Duodenal mucosa (tissue), 2 donors: ENCODE measurements around the gene MOCS3.

ENCODE experiments used
- H3K27ac ChIP-seq: one replicate; pipeline ENCODE4 v1.7.0; 2013; ENCODE audit warnings: low read depth, low read length
- H3K27me3 ChIP-seq, 2 donors: one replicate each; pipeline ENCODE4 v1.7.0; 2013; ENCODE audit warnings: low read length in 2 of 2, control low read depth in 1 of 2; ENCODE audit not compliant: insufficient read depth in 2 of 2, control insufficient read depth in 1 of 2
- H3K36me3 ChIP-seq, 2 donors: one replicate each; pipeline ENCODE4 v1.7.0; 2013; ENCODE audit warnings: low read length in 2 of 2, control low read depth in 1 of 2; ENCODE audit not compliant: insufficient read depth in 2 of 2, control insufficient read depth in 1 of 2
- H3K4me1 ChIP-seq, 2 donors: one replicate each; pipeline ENCODE4 v1.7.0; 2013; ENCODE audit warnings: low read length in 2 of 2, control low read depth in 1 of 2; ENCODE audit not compliant: insufficient read depth in 2 of 2, control insufficient read depth in 1 of 2
- H3K4me3 ChIP-seq, 2 donors: one replicate each; pipeline ENCODE4 v1.7.0; 2013; ENCODE audit warnings: low read length in 2 of 2, low read depth in 1 of 2
- H3K9ac ChIP-seq, 2 donors: one replicate each; pipeline ENCODE4 v1.7.0; 2013; ENCODE audit warnings: low read length in 2 of 2, low read depth in 1 of 2
- H3K9me3 ChIP-seq, 2 donors: one replicate each; pipeline ENCODE4 v1.7.0; 2013; ENCODE audit warnings: low read length in 2 of 2, control low read depth in 1 of 2; ENCODE audit not compliant: control insufficient read depth in 1 of 2

Gene MOCS3

DNA sequence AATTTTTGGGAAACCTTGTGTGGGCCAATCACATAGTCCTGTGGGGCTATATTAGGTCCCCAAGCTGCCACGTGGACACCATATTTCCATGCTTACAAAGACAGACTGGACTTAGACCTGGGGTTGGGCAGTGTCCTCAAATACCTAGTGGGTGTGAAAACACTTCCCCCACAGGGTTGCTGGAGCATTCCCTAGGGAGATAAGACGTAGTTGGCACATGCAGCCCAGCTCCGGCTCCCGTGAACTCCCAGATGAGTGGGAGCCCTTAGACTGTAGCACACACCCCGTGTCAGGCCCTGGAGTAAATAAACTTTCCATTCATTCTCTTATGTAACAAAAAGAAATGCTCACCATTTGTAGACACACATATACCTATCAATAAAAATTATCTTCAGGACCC is 50.1 kb downstream of the MOCS3 start:
- Histone ChIP-seq H3K27ac (no peak overlapping the region), H3K27me3 (peaks cover 4% of the 10 kb centered on the region in 2 donors), H3K4me3 (no peak overlapping the region), H3K9ac (no peak overlapping the region), H3K36me3 (no peaks in the 10 kb centered on the region), H3K4me1 (peaks cover 6 to 9% of the 10 kb centered on the region in 2 donors), H3K9me3 (no peaks in the 10 kb centered on the region)

DNA sequence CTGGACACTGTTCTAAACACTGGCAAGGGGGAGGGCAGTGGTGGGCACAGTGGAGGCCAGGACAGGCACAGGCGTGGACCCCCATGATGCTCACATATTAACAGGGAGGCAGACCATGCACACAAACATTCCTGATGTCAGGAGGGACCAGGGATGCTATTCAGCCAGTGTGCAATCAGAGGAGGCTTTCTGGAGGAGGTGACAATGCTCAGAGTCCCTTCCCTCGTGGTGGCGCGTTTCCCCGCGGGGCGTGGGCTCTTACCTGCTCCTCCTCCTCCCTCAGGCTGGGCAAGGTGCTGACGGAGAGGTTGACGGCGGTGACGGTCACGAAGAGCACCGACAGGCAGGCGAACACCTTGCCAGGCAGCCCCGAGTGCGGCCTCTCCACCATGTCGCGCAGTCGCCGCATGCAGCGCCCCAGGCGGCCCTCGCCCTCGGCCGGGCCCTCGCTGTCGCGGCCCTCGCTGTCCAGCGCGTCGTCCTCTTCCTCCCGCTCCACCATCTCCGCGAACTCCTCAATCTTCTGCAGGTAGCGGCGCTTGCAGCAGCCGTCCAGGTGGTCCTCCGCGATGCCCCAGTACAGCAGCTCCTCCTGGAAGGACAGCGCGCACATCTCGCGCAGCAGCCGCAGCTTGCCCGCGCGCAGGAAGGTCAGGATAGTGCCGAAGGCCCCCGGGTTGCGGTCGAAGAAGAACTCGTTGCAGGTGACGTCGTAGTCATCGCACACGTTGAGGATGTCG is 50.9 kb downstream of the MOCS3 start:
- no peak overlapping the region for H3K27ac ChIP-seq

GRCh38 chr20:51010043-51010365 is 51.4 kb downstream of the MOCS3 start:
- Histone ChIP-seq H3K4me1 (peaks cover 6 to 12% of the 10 kb centered on the region in 2 donors), H3K36me3 (no peaks in the 10 kb centered on the region), H3K9ac (no peak overlapping the region), H3K27me3 (peaks cover 0 to 4% of the 10 kb centered on the region in 2 donors), H3K9me3 (no peaks in the 10 kb centered on the region), H3K27ac (no peak overlapping the region), H3K4me3 (no peak overlapping the region)

More for the DNA sequence above, 50.9 kb downstream of the MOCS3 start:
- no peaks in the 10 kb centered on the region for H3K9me3 ChIP-seq
- no peak overlapping the region for H3K4me3 ChIP-seq
- H3K9ac ChIP-seq = peak overlapping the region in 1 of 2 donors; percentile 21
- H3K4me1 ChIP-seq = peaks cover 6 to 9% of the 10 kb centered on the region in 2 donors
- no peaks in the 10 kb centered on the region for H3K36me3 ChIP-seq
- H3K27me3 ChIP-seq = peaks cover 0 to 4% of the 10 kb centered on the region in 2 donors

DNA sequence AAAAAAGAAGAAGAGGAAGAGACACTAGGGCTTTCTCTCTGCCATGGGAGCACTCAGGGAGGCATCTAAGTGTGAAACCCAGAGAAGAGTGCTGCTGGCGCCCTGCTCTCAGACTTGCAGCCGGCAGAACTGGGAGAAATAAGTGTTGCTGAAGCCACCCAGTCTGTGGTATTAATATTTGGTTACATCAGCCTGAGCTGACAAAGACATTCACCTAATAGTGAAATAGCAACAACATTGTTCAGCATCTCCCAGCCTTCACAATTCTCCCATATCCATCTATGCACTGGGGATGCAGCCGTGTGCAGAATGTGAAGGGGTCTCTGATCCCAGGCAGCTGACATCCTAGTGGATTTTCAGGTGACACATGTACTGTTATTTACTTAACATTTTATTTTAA is 52.3 kb downstream of the MOCS3 start:
- Histone ChIP-seq H3K4me1 (peaks cover 6 to 12% of the 10 kb centered on the region in 2 donors), H3K4me3 (no peak overlapping the region), H3K36me3 (no peaks in the 10 kb centered on the region), H3K27ac (no peak overlapping the region), H3K9me3 (no peaks in the 10 kb centered on the region), H3K27me3 (peaks cover 0 to 4% of the 10 kb centered on the region in 2 donors), H3K9ac (no peak overlapping the region)

DNA sequence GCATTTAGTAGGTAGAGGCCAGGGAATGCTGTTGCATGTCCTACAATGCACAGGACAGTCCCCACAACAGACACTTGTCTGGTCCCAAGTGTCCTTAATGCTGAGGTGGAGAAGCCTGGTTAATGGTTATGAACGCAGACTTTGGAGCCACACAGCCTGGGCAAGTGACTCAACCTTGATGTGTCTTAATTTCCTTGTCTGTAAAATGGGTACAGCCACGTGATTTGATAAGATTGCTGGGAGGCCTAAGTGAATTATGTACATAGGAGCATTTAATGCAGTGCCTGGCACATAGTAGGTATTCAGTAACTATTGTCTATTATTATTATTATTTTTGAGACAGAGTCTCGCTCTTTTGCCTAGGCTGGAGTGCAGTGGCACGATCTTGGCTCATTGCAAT is 52.9 kb downstream of the MOCS3 start:
- H3K27me3 ChIP-seq = peaks cover 0 to 4% of the 10 kb centered on the region in 2 donors
- H3K27ac ChIP-seq = no peak overlapping the region
- H3K4me1 ChIP-seq = peaks cover 6 to 12% of the 10 kb centered on the region in 2 donors
- no peaks in the 10 kb centered on the region for H3K9me3 ChIP-seq
- no peak overlapping the region for H3K4me3 ChIP-seq
- no peaks in the 10 kb centered on the region for H3K36me3 ChIP-seq
- no peak overlapping the region for H3K9ac ChIP-seq

DNA sequence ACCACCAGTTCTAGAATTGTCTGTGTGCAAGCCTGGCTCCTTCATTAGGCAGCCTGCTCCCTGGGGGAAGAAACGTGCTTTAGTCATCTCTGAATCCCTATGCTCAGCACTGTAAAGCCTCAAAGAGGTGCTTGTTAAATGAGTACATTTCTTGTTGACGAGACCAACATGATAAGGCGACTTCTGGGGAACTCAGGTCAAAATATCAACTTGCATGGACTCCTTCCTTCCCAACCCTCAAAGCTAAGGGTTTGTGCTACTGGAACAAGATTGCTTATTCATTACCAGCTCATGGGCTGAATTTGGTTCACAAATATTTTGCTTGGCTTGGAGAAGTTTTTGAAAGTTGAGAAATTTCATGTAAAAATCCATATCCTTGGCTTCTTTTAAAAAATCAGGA is 53.7 kb downstream of the MOCS3 start:
- Histone ChIP-seq H3K9me3 (no peaks in the 10 kb centered on the region), H3K27me3 (peaks cover 0 to 4% of the 10 kb centered on the region in 2 donors), H3K36me3 (no peaks in the 10 kb centered on the region), H3K27ac (no peak overlapping the region), H3K4me3 (no peak overlapping the region), H3K9ac (no peak overlapping the region), H3K4me1 (peaks cover 6 to 12% of the 10 kb centered on the region in 2 donors)
